Spinal cord (tissue), 4 donors: ENCODE measurements around the gene CAPN1. TPM values are rescaled to one million over a fixed set of nuclear protein-coding genes. Genes with fewer than 3 reads are reported as not detected.

Source experiments
- polyA plus RNA-seq, 2 donors: library from polyadenylated mRNA; unstranded; fragments of 120-200 nt; gene quantifications; one replicate each; pipeline ENCODE4 v1.2.1, GENCODE V29; 2013; ENCODE audit not compliant: insufficient read length in 2 of 2
- small RNA-seq: library from RNA; depleted of rRNA; stranded (forward); fragments of <200 nt; gene quantifications from one replicate; pipeline ENCODE3, GENCODE V24; 2014; ENCODE audit warnings: low replicate concordance
- total RNA-seq, 2 donors: library from RNA; depleted of rRNA in 1 of 2; stranded (reverse); fragments of 120-200 nt in 1 of 2; fragments of >200 nt in 1 of 2; gene quantifications; one replicate each; pipeline versions ENCODE4 v1.2.3 to v1.2.4, GENCODE V29; 2013 to 2014

CAPN1 gene
- total and polyA plus RNA-seq, 4 donors, result 48.0 to 115 (median 84.4) TPM

Small RNA genes lying within 50 kb of the gene (small RNA-seq; reads per million reads assigned to genes)
- not detected for gene HIGD1AP10
- not detected for gene PDCL2P2
- 2.5 reads per million, percentile 91 among the genes with 10 or more reads in this experiment for gene RNU2-23P

Other genes with a start within 250 kb of the CAPN1 start
- 1 to 10 TPM in 1 of 2 donors, under 1 TPM in 1; 0.59 to 3.5 TPM for gene GPHA2, start 246.0 kb upstream of the CAPN1 start, total RNA-seq
- 1 to 10 TPM in 1 of 2 donors, not detected in 1; 1.9 TPM for gene GPHA2, start 246.0 kb upstream of the CAPN1 start, polyA plus RNA-seq
- gene MAJIN, start 209.8 kb upstream of the CAPN1 start, total RNA-seq, result under 1 TPM in 1 of 2 donors, not detected in 1; 0.50 TPM
- gene MAJIN, start 209.8 kb upstream of the CAPN1 start, polyA plus RNA-seq, result under 1 TPM in 1 of 2 donors, not detected in 1; 0.42 TPM
- under 1 TPM; 0.99 TPM for gene BATF2, start 185.0 kb upstream of the CAPN1 start, total RNA-seq
- gene BATF2, start 185.0 kb upstream of the CAPN1 start, polyA plus RNA-seq, result 1 to 10 TPM in 1 of 2 donors, under 1 TPM in 1; 0.76 to 1.0 TPM
- gene ARL2, start 167.8 kb upstream of the CAPN1 start, total RNA-seq, result 100 to 1,000 TPM in 1 of 2 donors, 10 to 100 TPM in 1; 75.4 to 120 TPM
- 100 to 1,000 TPM; 119 to 123 TPM for gene ARL2, start 167.8 kb upstream of the CAPN1 start, polyA plus RNA-seq
- 10 to 100 TPM; 14.4 to 25.7 TPM for gene SNX15, start 154.5 kb upstream of the CAPN1 start, total RNA-seq
- gene SNX15, start 154.5 kb upstream of the CAPN1 start, polyA plus RNA-seq, result 10 to 100 TPM; 30.6 to 32.4 TPM
- 1 to 10 TPM; 4.0 to 6.4 TPM for gene SAC3D1, start 140.7 kb upstream of the CAPN1 start, total RNA-seq
- 10 to 100 TPM; 16.5 to 18.0 TPM for gene SAC3D1, start 140.7 kb upstream of the CAPN1 start, polyA plus RNA-seq
- gene NAALADL1, start 123.4 kb upstream of the CAPN1 start, total RNA-seq, result 10 to 100 TPM in 1 of 2 donors, 1 to 10 TPM in 1; 7.7 to 25.2 TPM
- gene NAALADL1, start 123.4 kb upstream of the CAPN1 start, polyA plus RNA-seq, result 1 to 10 TPM; 5.5 to 8.1 TPM
- 1 to 10 TPM; 5.4 to 8.7 TPM for gene CDCA5, start 97.9 kb upstream of the CAPN1 start, total RNA-seq
- gene CDCA5, start 97.9 kb upstream of the CAPN1 start, polyA plus RNA-seq, result 10 to 100 TPM; 14.1 to 15.0 TPM
- gene ZFPL1, start 97.7 kb upstream of the CAPN1 start, total RNA-seq, result 10 to 100 TPM; 19.4 to 32.6 TPM
- 10 to 100 TPM; 35.8 to 37.6 TPM for gene ZFPL1, start 97.7 kb upstream of the CAPN1 start, polyA plus RNA-seq
- gene VPS51, start 85.7 kb upstream of the CAPN1 start, total RNA-seq, result 100 to 1,000 TPM in 1 of 2 donors, 10 to 100 TPM in 1; 91.4 to 122 TPM
- 100 to 1,000 TPM; 158 to 165 TPM for gene VPS51, start 85.7 kb upstream of the CAPN1 start, polyA plus RNA-seq
- 10 to 100 TPM; 46.6 to 61.8 TPM for gene TM7SF2, start 70.1 kb upstream of the CAPN1 start, total RNA-seq
- gene TM7SF2, start 70.1 kb upstream of the CAPN1 start, polyA plus RNA-seq, result 100 to 1,000 TPM; 104 to 118 TPM
- gene ZNHIT2, start 64.2 kb upstream of the CAPN1 start, total RNA-seq, result 10 to 100 TPM in 1 of 2 donors, 1 to 10 TPM in 1; 2.7 to 10.7 TPM
- gene ZNHIT2, start 64.2 kb upstream of the CAPN1 start, polyA plus RNA-seq, result 10 to 100 TPM; 10.2 to 14.0 TPM
- 100 to 1,000 TPM; 174 to 693 TPM for gene FAU, start 59.8 kb upstream of the CAPN1 start, total RNA-seq
- 100 to 1,000 TPM; 603 to 622 TPM for gene FAU, start 59.8 kb upstream of the CAPN1 start, polyA plus RNA-seq
- 10 to 100 TPM; 36.7 to 55.3 TPM for gene MRPL49, start 59.6 kb upstream of the CAPN1 start, total RNA-seq
- 10 to 100 TPM; 42.5 to 45.0 TPM for gene MRPL49, start 59.6 kb upstream of the CAPN1 start, polyA plus RNA-seq
- 10 to 100 TPM; 14.3 to 18.3 TPM for gene SYVN1, start 47.4 kb upstream of the CAPN1 start, total RNA-seq
- gene SYVN1, start 47.4 kb upstream of the CAPN1 start, polyA plus RNA-seq, result 10 to 100 TPM; 44.2 to 52.6 TPM
- gene SPDYC, start 11.7 kb upstream of the CAPN1 start, total RNA-seq, result not detected
- gene SPDYC, start 11.7 kb upstream of the CAPN1 start, polyA plus RNA-seq, result under 1 TPM in 1 of 2 donors, not detected in 1; 0.17 TPM
- 1 to 10 TPM; 7.2 to 9.1 TPM for gene POLA2, start 80.0 kb downstream of the CAPN1 start, total RNA-seq
- gene POLA2, start 80.0 kb downstream of the CAPN1 start, polyA plus RNA-seq, result 10 to 100 TPM in 1 of 2 donors, 1 to 10 TPM in 1; 9.7 to 16.2 TPM
- gene CDC42EP2, start 132.9 kb downstream of the CAPN1 start, total RNA-seq, result 1 to 10 TPM; 5.7 to 8.5 TPM
- 1 to 10 TPM; 5.7 to 10.0 TPM for gene CDC42EP2, start 132.9 kb downstream of the CAPN1 start, polyA plus RNA-seq
- gene DPF2, start 151.9 kb downstream of the CAPN1 start, total RNA-seq, result 10 to 100 TPM; 28.0 to 52.7 TPM
- 10 to 100 TPM; 72.8 to 84.0 TPM for gene DPF2, start 151.9 kb downstream of the CAPN1 start, polyA plus RNA-seq
- gene TIGD3, start 172.8 kb downstream of the CAPN1 start, total RNA-seq, result 1 to 10 TPM; 1.4 TPM
- gene TIGD3, start 172.8 kb downstream of the CAPN1 start, polyA plus RNA-seq, result 1 to 10 TPM; 3.4 to 3.7 TPM
- 1 to 10 TPM; 2.3 to 3.1 TPM for gene SLC25A45, start 200.7 kb downstream of the CAPN1 start, total RNA-seq
- gene SLC25A45, start 200.7 kb downstream of the CAPN1 start, polyA plus RNA-seq, result 1 to 10 TPM; 1.8 to 3.7 TPM
- 10 to 100 TPM; 16.7 to 18.7 TPM for gene FRMD8, start 204.7 kb downstream of the CAPN1 start, total RNA-seq
- gene FRMD8, start 204.7 kb downstream of the CAPN1 start, polyA plus RNA-seq, result 10 to 100 TPM; 16.3 to 19.3 TPM
- 10 to 100 TPM; 27.4 to 63.7 TPM for gene NEAT1, start 240.9 kb downstream of the CAPN1 start, total RNA-seq
- 10 to 100 TPM; 63.6 to 73.6 TPM for gene NEAT1, start 240.9 kb downstream of the CAPN1 start, polyA plus RNA-seq